H9 (cell line): ENCODE data around the gene COX11. TPM values are rescaled to one million over a fixed set of nuclear protein-coding genes. Genes with fewer than 3 reads are reported as not detected.

Experiments
- DNase-seq: peaks from one replicate; pipeline ENCODE4 v3.0.0-alpha.2; 2017
- H2AFZ ChIP-seq: one replicate; pipeline ENCODE4 v1.6.1; 2013; ENCODE audit warnings: mild to moderate bottlenecking, low read length, control low read depth, moderate library complexity
- H2AK5ac ChIP-seq: 2 replicates; pipeline ENCODE4 v1.6.1; 2013; ENCODE audit warnings: low read length, control low read depth, mixed read lengths; ENCODE audit not compliant: insufficient read length
- H2BK120ac ChIP-seq: one replicate; pipeline ENCODE4 v1.6.1; 2013; ENCODE audit warnings: low read depth, mild to moderate bottlenecking, low read length, control low read depth, inconsistent platforms; ENCODE audit not compliant: poor library complexity, severe bottlenecking
- H2BK12ac ChIP-seq: 2 replicates; pipeline ENCODE4 v1.6.1; 2013; ENCODE audit warnings: low read length, control low read depth, mixed read lengths, low read depth; ENCODE audit not compliant: insufficient read length
- H2BK15ac ChIP-seq: 2 replicates; pipeline ENCODE4 v1.6.1; 2013; ENCODE audit warnings: low read depth, low read length, control low read depth
- H2BK20ac ChIP-seq: one replicate; pipeline ENCODE4 v1.6.1; 2013; ENCODE audit warnings: low read depth, mild to moderate bottlenecking, low read length, control low read depth, inconsistent platforms; ENCODE audit not compliant: poor library complexity, severe bottlenecking
- H2BK5ac ChIP-seq: 2 replicates; pipeline ENCODE4 v1.6.1; 2013; ENCODE audit warnings: low read length, control low read depth, mixed read lengths; ENCODE audit not compliant: insufficient read length
- H3K14ac ChIP-seq: 2 replicates; pipeline ENCODE4 v1.6.1; 2013; ENCODE audit warnings: low read length, control low read depth; ENCODE audit not compliant: insufficient read depth
- H3K18ac ChIP-seq: 2 replicates; pipeline ENCODE4 v1.6.1; 2013; ENCODE audit warnings: low read depth, mild to moderate bottlenecking, mixed read lengths, low read length, control low read depth; ENCODE audit not compliant: insufficient read length
- H3K23ac ChIP-seq: 2 replicates; pipeline ENCODE4 v1.6.1; 2013; ENCODE audit warnings: low read length, control low read depth, mixed read lengths, low read depth; ENCODE audit not compliant: insufficient read length
- H3K23me2 ChIP-seq: 2 replicates; pipeline ENCODE4 v1.6.1; 2013; ENCODE audit warnings: low read depth, mild to moderate bottlenecking, mixed read lengths, low read length, control low read depth; ENCODE audit not compliant: insufficient read length, poor library complexity, severe bottlenecking
- H3K27ac ChIP-seq: 2 replicates; pipeline ENCODE4 v1.5.1; 2013; ENCODE audit warnings: low read length, control low read depth, mixed read lengths, low read depth; ENCODE audit not compliant: insufficient read length
- H3K27me3 ChIP-seq: 2 replicates; pipeline ENCODE4 v1.6.1; 2013; ENCODE audit warnings: low read length, control low read depth, inconsistent platforms; ENCODE audit not compliant: insufficient read depth
- H3K4ac ChIP-seq: 2 replicates; pipeline ENCODE4 v1.6.1; 2013; ENCODE audit warnings: low read depth, mild to moderate bottlenecking, control low read depth, inconsistent platforms, low read length, moderate library complexity
- H3K4me1 ChIP-seq: 2 replicates; pipeline ENCODE4 v1.6.1; 2013; ENCODE audit warnings: low read length, control low read depth, inconsistent platforms; ENCODE audit not compliant: insufficient read depth
- H3K4me2 ChIP-seq: 2 replicates; pipeline ENCODE4 v1.6.1; 2013; ENCODE audit warnings: low read length, control low read depth, mixed read lengths; ENCODE audit not compliant: insufficient read length, insufficient read depth
- H3K56ac ChIP-seq: 2 replicates; pipeline ENCODE4 v1.6.1; 2013; ENCODE audit warnings: low read depth, mild to moderate bottlenecking, mixed read lengths, low read length, control low read depth; ENCODE audit not compliant: insufficient read length
- H3K79me1 ChIP-seq: 2 replicates; pipeline ENCODE4 v1.6.1; 2013; ENCODE audit warnings: low read depth, mild to moderate bottlenecking, moderate library complexity, low read length, control low read depth, inconsistent platforms; ENCODE audit not compliant: insufficient read depth, poor library complexity, severe bottlenecking
- H3K79me2 ChIP-seq: 2 replicates; pipeline ENCODE4 v1.6.1; 2013; ENCODE audit warnings: low read length, control low read depth, inconsistent platforms; ENCODE audit not compliant: insufficient read depth
- H3K9ac ChIP-seq: 2 replicates; pipeline ENCODE4 v1.6.1; 2013; ENCODE audit warnings: low read length, control low read depth, mixed read lengths; ENCODE audit not compliant: insufficient read length; ENCODE audit errors: extremely low read depth
- H3K9me3 ChIP-seq: one replicate; pipeline ENCODE4 v1.6.1; 2013; ENCODE audit warnings: low read depth, low read length, inconsistent platforms; ENCODE audit not compliant: control insufficient read depth
- H3T11ph ChIP-seq: one replicate; pipeline ENCODE4 v1.6.1; 2013; ENCODE audit warnings: mild to moderate bottlenecking, low read length, control low read depth, inconsistent platforms
- H4K20me1 ChIP-seq: one replicate; pipeline ENCODE4 v1.6.1; 2013; ENCODE audit not compliant: control insufficient read depth, insufficient read length, insufficient read depth
- H4K5ac ChIP-seq: 2 replicates; pipeline ENCODE4 v1.6.1; 2013; ENCODE audit warnings: low read depth, mild to moderate bottlenecking, mixed read lengths, low read length, control low read depth; ENCODE audit not compliant: insufficient read length
- H4K8ac ChIP-seq: replicated peaks from 2 replicates; pipeline ENCODE4 v1.6.1; 2013; ENCODE audit warnings: low read length, control low read depth, mixed read lengths, low read depth; ENCODE audit not compliant: insufficient read length
- H4K91ac ChIP-seq: 2 replicates; pipeline ENCODE4 v1.6.1; 2013; ENCODE audit warnings: low read depth, mild to moderate bottlenecking, moderate library complexity, mixed read lengths, low read length, control low read depth; ENCODE audit not compliant: insufficient read length
- H3K27ac Mint-ChIP-seq, 3 experiments: 2 replicates in 2 of 3; 3 replicates in 1 of 3; pipeline ENCODE4 v1.8.0; 2020 to 2021; ENCODE audit warnings: mixed read lengths in 3 of 3, mild to moderate bottlenecking in 1 of 3, moderate library complexity in 1 of 3
- H3K27me3 Mint-ChIP-seq: 2 replicates; pipeline ENCODE4 v1.8.0; 2021; ENCODE audit warnings: low read depth, mild to moderate bottlenecking, moderate library complexity, mixed read lengths
- H3K36me3 Mint-ChIP-seq, 3 experiments: 2 replicates in 2 of 3; 3 replicates in 1 of 3; pipeline ENCODE4 v1.8.0; 2020 to 2021; ENCODE audit warnings: low read depth in 3 of 3, mixed read lengths in 3 of 3; ENCODE audit not compliant: insufficient read depth in 1 of 3
- H3K4me1 Mint-ChIP-seq, 2 experiments: 2 replicates each; pipeline ENCODE4 v1.8.0; 2020; ENCODE audit warnings: mixed read lengths in 2 of 2
- H3K4me3 Mint-ChIP-seq, 2 experiments: 2 replicates in 1 of 2; 3 replicates in 1 of 2; pipeline ENCODE4 v1.8.0; 2020 to 2021; ENCODE audit warnings: mild to moderate bottlenecking in 2 of 2, mixed read lengths in 2 of 2, moderate library complexity in 1 of 2
- H3K9me3 Mint-ChIP-seq, 2 experiments: 2 replicates in 1 of 2; 3 replicates in 1 of 2; pipeline ENCODE4 v1.8.0; 2020; ENCODE audit warnings: mild to moderate bottlenecking in 2 of 2, mixed read lengths in 2 of 2, moderate library complexity in 1 of 2
- CTCF ChIP-seq: fragments of 200-600 bp; sonication (generic); conservative IDR thresholded peaks from 3 replicates; pipeline ENCODE4 v1.8.0; 2021; ENCODE audit warnings: antibody characterized with exemption, mild to moderate bottlenecking
- WGBS: extraction: QIAGEN DNeasy Blood & Tissue Kit; methylation state at CpG from one replicate; pipeline ENCODE4 v1.1.7; 2013; ENCODE audit warnings: missing lambda C conversion rate, low lambda C conversion rate, mixed read lengths; ENCODE audit not compliant: insufficient read length; ENCODE audit errors: extremely low coverage; 5-methylcytosine and 5-hydroxymethylcytosine counted together
- total RNA-seq: library from RNA; stranded (reverse); gene quantifications from 2 replicates; pipeline ENCODE4 v1.2.1, GENCODE V29; 2021

The COX11 gene
- total RNA-seq, 1 experiment from 2014 or later = 76.1 TPM

GRCh38 chr17:54991567-54991966, 23.1 kb upstream of the COX11 start:
- no peaks in the 10 kb centered on the region for H3K4me1 Mint-ChIP-seq
- Histone ChIP-seq H3K27me3 (no peaks in the 10 kb centered on the region), H3K56ac (no peak overlapping the region), H2AK5ac (no peak overlapping the region), H2BK120ac (no peak overlapping the region), H3K9me3 (no peaks in the 10 kb centered on the region), H2BK12ac (no peak overlapping the region), H2AFZ (no peak overlapping the region), H2BK20ac (no peak overlapping the region), H2BK5ac (no peak overlapping the region), H3K4me2 (no peak overlapping the region), H3K79me2 (no peaks in the 10 kb centered on the region), H4K8ac (no peak overlapping the region), H3K9ac (no peak overlapping the region), H3K23me2 (no peaks in the 10 kb centered on the region), H4K5ac (no peak overlapping the region), H4K20me1 (no peaks in the 10 kb centered on the region), H3K4ac (no peak overlapping the region), H3K79me1 (no peaks in the 10 kb centered on the region), H3K23ac (no peak overlapping the region), H3K18ac (no peak overlapping the region), H3K14ac (no peak overlapping the region), H3T11ph (no peak overlapping the region), H3K27ac (no peak overlapping the region), H2BK15ac (no peak overlapping the region), H3K4me1 (no peaks in the 10 kb centered on the region), H4K91ac (no peak overlapping the region)
- no peaks in the 10 kb centered on the region; a peak in 1 of 7 replicates for H3K36me3 Mint-ChIP-seq
- H3K27ac Mint-ChIP-seq = no peak overlapping the region
- H3K9me3 Mint-ChIP-seq = no peaks in the 10 kb centered on the region
- H3K27me3 Mint-ChIP-seq = no peaks in the 10 kb centered on the region
- no peak overlapping the region for H3K4me3 Mint-ChIP-seq
- no peak for DNase-seq
- WGBS = no CpG with 5 or more reads among the region's 1 CpG
- TF ChIP-seq CTCF = no peak
